Activated CD4-positive, alpha-beta memory T cell treated with anti-CD3 and anti-CD28 coated beads, Interleukin-2, amount 10 ng/mL, durations not matched to agents 7 days and 5 days (primary cell): ENCODE measurements around the gene LMF2. TPM values are rescaled to one million over a fixed set of nuclear protein-coding genes. Genes with fewer than 3 reads are reported as not detected.
A peak's percentile ranks its signal among the peaks of the same experiment; 100 is the strongest.

Experiments
- CTCF ChIA-PET: fragments of 350-600 bp; sonication (Branson Sonifier 250); formaldehyde crosslinking; loops from one replicate; lab custom pipeline; 2021; ENCODE audit warnings: antibody characterized with exemption, inconsistent platforms; lab: Charles Lee
- POLR2A ChIA-PET: fragments of 350-600 bp; sonication (Branson Sonifier 250); formaldehyde crosslinking; loops from one replicate; lab custom pipeline; 2021; ENCODE audit warnings: antibody characterized with exemption; lab: Charles Lee
- DNase-seq: peaks from one replicate; pipeline ENCODE4 v3.0.0-alpha.2; 2020
- H3K27ac Mint-ChIP-seq: one replicate; pipeline ENCODE4 v1.8.0; 2021; ENCODE audit warnings: mild to moderate bottlenecking, mixed read lengths
- H3K27me3 Mint-ChIP-seq: one replicate; pipeline ENCODE4 v1.8.0; 2021; ENCODE audit warnings: mixed read lengths
- H3K36me3 Mint-ChIP-seq: one replicate; pipeline ENCODE4 v1.8.0; 2021; ENCODE audit warnings: low read depth, mixed read lengths
- H3K4me1 Mint-ChIP-seq: one replicate; pipeline ENCODE4 v1.8.0; 2021; ENCODE audit warnings: mixed read lengths
- H3K4me3 Mint-ChIP-seq: one replicate; pipeline ENCODE4 v1.8.0; 2021; ENCODE audit warnings: mild to moderate bottlenecking, mixed read lengths
- H3K9me3 Mint-ChIP-seq: one replicate; pipeline ENCODE4 v1.8.0; 2021; ENCODE audit warnings: mixed read lengths
- total RNA-seq, 2 experiments: library from RNA; stranded (reverse); gene quantifications; one replicate each; pipeline ENCODE4 v1.2.3, GENCODE V29; 2021

The LMF2 gene
- total RNA-seq, 2 experiments from 2014 or later: 111 to 114 TPM

DNA sequence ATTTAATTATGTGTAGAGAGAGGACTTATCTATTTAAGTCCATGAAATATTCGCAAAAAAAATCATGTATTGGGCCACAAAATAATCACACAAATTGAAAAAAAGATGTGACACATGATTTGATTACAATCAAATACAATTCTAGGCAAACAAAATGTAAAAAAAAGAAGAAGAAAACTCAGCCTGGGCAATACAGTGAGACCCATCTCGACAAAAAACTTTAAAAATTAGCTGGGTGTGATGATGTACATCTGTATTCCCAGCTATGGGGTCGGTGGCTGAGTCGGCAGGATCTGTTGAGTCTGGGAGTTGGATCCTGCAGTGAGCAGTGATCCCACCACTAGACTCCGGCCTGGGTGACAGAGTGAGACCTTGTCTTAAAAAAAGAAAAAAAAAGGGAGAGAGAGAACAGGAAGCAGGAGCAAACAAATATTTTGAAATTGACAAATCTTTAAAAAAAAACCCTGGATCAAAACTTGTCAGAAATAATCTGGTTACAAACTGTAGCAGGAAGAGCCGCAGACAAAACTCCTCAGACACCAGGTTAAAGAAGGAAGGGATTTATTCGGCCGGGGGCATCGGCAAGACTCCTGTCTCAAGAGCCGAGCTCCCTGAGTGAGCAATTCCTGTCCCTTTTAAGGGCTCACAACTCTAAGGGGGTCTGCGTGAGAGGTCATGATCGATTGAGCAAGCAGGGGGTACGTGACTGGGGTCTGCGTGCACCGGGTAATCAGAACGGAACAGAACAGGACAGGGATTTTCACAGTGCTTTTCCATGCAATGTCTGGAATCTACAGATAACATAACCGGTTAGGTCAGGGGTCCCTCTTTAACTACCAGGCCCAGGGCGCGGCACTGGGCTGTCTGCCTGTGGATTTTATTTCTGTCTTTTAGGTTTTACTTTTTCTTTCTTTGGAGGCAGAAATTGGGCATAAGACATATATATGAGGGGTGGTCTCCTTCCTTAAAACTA, 25.6 kb upstream of the LMF2 start:
- no peak for DNase-seq
- no peaks in the 10 kb centered on the region for H3K27me3 Mint-ChIP-seq
- POLR2A ChIA-PET: interaction anchor here (1.1 to 12.1 kb wide), 12 partner anchors 5 to 342 kb away, joined by 3 to 583 read pairs (median 22); partner anchors contain the start of genes CHKB, KLHDC7B, LMF2 and NCAPH2
- no peaks in the 10 kb centered on the region for H3K9me3 Mint-ChIP-seq
- CTCF ChIA-PET: interaction anchor here (0.9 to 3.4 kb wide), 4 partner anchors 7 to 30 kb away, joined by 3 to 27 read pairs (median 6); partner anchors contain the start of genes SCO2 and SYCE3
- H3K4me1 Mint-ChIP-seq: peaks cover 56% of the 10 kb centered on the region
- peak overlapping the region; percentile 98 for H3K27ac Mint-ChIP-seq
- H3K36me3 Mint-ChIP-seq: peaks cover 27% of the 10 kb centered on the region
- H3K4me3 Mint-ChIP-seq: peak overlapping the region; percentile 95

- H3K4me3 Mint-ChIP-seq: peak overlapping the region; percentile 95
- CTCF ChIA-PET: interaction anchor here (0.9 to 2.4 kb wide), 4 partner anchors 9 to 31 kb away, joined by 3 to 7 read pairs (median 4); partner anchors contain the start of gene SYCE3
- H3K36me3 Mint-ChIP-seq: peaks cover 33% of the 10 kb centered on the region
- no peak for DNase-seq
- peaks cover 56% of the 10 kb centered on the region for H3K4me1 Mint-ChIP-seq
- peak overlapping the region; percentile 98 for H3K27ac Mint-ChIP-seq
- POLR2A ChIA-PET: interaction anchor here (0.8 to 12.1 kb wide), 13 partner anchors 6 to 341 kb away, joined by 3 to 583 read pairs (median 10); partner anchors contain the start of genes ADM2, CHKB, KLHDC7B and LMF2
- no peaks in the 10 kb centered on the region for H3K9me3 Mint-ChIP-seq
- no peaks in the 10 kb centered on the region for H3K27me3 Mint-ChIP-seq
Measured at GRCh38 chr22:50531962-50532674, 24.6 kb upstream of the LMF2 start.

DNA sequence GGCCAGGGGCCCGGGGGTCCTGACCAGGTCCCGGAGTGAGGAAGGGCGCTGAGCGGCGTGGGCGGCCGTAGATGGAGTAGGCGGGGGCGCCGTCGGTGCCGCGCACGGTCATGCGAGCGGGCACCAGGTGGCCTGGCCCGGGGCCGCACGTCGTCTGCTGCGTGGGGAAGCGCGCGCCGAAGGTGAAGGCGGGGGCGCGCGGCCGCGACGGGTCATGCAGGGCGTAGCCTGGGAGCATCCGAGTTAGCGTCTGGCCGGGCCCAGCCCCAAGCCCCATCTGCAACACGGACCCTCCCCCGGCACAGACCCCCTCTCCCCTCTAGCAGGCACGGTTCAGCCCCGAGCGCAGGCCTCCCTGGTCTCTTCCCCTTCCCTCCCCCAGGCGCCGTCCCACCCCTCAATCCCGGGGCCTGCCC, 24.1 kb upstream of the LMF2 start:
- Mint-ChIP-seq H3K27me3 (no peaks in the 10 kb centered on the region), H3K27ac (peak overlapping the region; percentile 98), H3K4me3 (peak overlapping the region; percentile 95), H3K36me3 (peaks cover 37% of the 10 kb centered on the region), H3K9me3 (no peaks in the 10 kb centered on the region), H3K4me1 (peaks cover 58% of the 10 kb centered on the region)
- POLR2A ChIA-PET: interaction anchor here (0.8 to 12.1 kb wide), 15 partner anchors 7 to 341 kb away, joined by 3 to 583 read pairs (median 8); partner anchors contain the start of genes ADM2, CHKB, KLHDC7B and LMF2
- CTCF ChIA-PET: interaction anchor here (0.9 to 2.4 kb wide), 4 partner anchors 7 to 31 kb away, joined by 3 to 7 read pairs (median 4); partner anchors contain the start of gene SYCE3
- DNase-seq: peak; percentile 83

DNA sequence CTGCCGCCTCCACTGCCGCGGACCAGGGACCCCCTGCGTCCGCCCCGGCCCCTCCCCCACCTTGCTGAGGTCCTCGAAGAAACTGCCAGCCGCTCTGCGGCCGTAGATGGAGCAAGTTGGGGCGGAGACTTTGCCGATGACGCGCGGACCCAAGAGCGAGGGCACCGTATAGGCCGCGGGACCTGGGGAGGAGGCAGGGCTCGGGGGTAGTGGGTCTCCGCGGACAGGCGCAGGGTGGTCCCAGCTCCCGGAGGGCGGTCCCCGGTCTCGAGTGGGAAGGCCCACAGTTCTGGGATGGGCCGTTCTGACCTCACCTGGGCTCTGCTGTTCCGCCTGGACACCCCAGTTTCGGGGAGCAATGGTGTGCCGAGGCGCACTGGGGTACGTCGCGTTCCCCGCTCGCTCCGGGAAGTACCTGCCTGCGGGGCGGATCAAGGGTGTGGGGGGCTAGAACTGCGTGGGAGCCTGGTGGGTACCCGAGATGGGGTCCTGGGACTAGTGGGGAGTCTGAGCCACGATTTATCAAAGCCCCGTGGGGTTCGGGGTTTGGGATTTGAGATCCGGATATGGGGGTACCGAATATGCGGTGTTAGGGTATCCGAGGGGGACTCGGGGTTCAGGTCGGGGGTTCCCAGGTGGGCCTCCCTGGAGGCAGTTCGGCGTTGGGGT, 23.5 kb upstream of the LMF2 start:
- DNase-seq: peak; percentile 90
- Mint-ChIP-seq H3K9me3 (no peaks in the 10 kb centered on the region), H3K4me3 (peak overlapping the region; percentile 95), H3K27ac (peak overlapping the region; percentile 98), H3K4me1 (peaks cover 53% of the 10 kb centered on the region), H3K27me3 (no peaks in the 10 kb centered on the region), H3K36me3 (peaks cover 37% of the 10 kb centered on the region)
- ChIA-PET CTCF (interaction anchor here (0.9 to 2.4 kb wide), 4 partner anchors 8 to 32 kb away, joined by 3 to 7 read pairs (median 4); partner anchors contain the start of gene SYCE3), POLR2A (interaction anchor here (0.6 to 12.1 kb wide), 12 partner anchors 7 to 340 kb away, joined by 3 to 583 read pairs (median 11); partner anchors contain the start of genes CHKB, KLHDC7B, LMF2 and NCAPH2)

- CTCF ChIA-PET: interaction anchor here (0.9 kb wide), 1 partner anchor 8 kb away, joined by 3 read pairs; no protein-coding TSS in a partner anchor
- POLR2A ChIA-PET: interaction anchor here (0.6 to 12.1 kb wide), 10 partner anchors 8 to 340 kb away, joined by 3 to 583 read pairs (median 20); partner anchors contain the start of genes CHKB, KLHDC7B, LMF2 and NCAPH2
- H3K36me3 Mint-ChIP-seq: peaks cover 37% of the 10 kb centered on the region
Measured at GRCh38 chr22:50530580-50530876, 23.0 kb upstream of the LMF2 start.

DNA sequence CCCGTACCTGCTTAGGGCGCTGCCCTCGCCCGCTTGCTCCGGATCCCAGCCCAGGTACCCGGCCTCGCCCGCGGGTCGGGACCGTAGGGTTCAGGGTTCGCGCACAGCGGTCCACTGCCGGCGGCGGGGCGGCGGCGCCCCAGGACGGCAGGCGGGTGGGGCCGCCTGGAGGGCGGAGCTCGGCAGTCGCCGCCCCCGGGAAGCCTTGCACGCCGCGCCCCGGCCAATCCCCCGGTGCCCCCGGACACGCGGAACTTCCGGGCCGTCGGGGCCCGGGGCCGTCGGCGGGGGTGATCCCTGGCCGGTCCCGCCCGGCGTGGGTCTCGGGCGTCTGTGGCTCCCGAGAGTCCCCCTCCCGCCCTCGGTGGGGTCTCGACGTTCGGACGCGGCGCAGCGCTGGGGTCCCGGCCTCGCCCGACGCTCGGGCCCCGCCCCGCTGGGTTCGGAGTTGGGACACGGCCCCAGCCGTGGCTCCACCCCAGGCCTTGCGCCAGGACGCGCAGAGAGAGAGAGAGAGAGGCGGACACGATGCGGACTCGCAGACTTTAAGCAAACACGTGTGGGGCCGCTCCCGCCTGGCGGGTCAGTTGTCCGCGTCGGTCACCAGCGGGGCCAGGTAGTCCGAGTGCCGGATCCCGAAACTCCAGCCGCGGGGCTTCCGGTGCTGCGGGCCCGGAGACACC, 22.5 kb upstream of the LMF2 start, which contains the start of gene TYMP:
Gene TYMP, minus strand, starts transcription at position 116 of the 683 bp plus-strand sequence. CDS start 303 bp downstream, outside the sequence.
- Mint-ChIP-seq H3K9me3 (no peaks in the 10 kb centered on the region), H3K27ac (peak within 1 kb of the TSS; percentile 98), H3K36me3 (peaks cover 37% of the 10 kb centered on the region), H3K4me3 (peak within 1 kb of the TSS; percentile 95), H3K4me1 (peaks cover 50% of the 10 kb centered on the region), H3K27me3 (no peaks in the 10 kb centered on the region)
- POLR2A ChIA-PET: interaction anchor here (0.7 to 12.1 kb wide), 21 partner anchors 8 to 579 kb away, joined by 3 to 583 read pairs (median 4); partner anchors contain the start of genes ARSA, CHKB, KLHDC7B and LMF2
- DNase-seq: peak; percentile 84
- CTCF ChIA-PET: interaction anchor here (1.0 to 6.0 kb wide), 5 partner anchors 12 to 91 kb away, joined by 4 to 150 read pairs (median 6); partner anchors contain the start of genes KLHDC7B, LMF2, NCAPH2 and SYCE3

More at GRCh38 chr22:50530580-50530876, 23.0 kb upstream of the LMF2 start:
- no peaks in the 10 kb centered on the region for H3K27me3 Mint-ChIP-seq
- no peak for DNase-seq
- no peaks in the 10 kb centered on the region for H3K9me3 Mint-ChIP-seq
- H3K4me3 Mint-ChIP-seq: peak overlapping the region; percentile 95
- peak overlapping the region; percentile 98 for H3K27ac Mint-ChIP-seq
- H3K4me1 Mint-ChIP-seq: peaks cover 51% of the 10 kb centered on the region

GRCh38 chr22:50529416-50529896, 22.0 kb upstream of the LMF2 start:
- POLR2A ChIA-PET: interaction anchor here (0.6 to 12.1 kb wide), 23 partner anchors 9 to 578 kb away, joined by 3 to 583 read pairs (median 4); partner anchors contain the start of genes ARSA, CHKB, KLHDC7B and LMF2

DNA sequence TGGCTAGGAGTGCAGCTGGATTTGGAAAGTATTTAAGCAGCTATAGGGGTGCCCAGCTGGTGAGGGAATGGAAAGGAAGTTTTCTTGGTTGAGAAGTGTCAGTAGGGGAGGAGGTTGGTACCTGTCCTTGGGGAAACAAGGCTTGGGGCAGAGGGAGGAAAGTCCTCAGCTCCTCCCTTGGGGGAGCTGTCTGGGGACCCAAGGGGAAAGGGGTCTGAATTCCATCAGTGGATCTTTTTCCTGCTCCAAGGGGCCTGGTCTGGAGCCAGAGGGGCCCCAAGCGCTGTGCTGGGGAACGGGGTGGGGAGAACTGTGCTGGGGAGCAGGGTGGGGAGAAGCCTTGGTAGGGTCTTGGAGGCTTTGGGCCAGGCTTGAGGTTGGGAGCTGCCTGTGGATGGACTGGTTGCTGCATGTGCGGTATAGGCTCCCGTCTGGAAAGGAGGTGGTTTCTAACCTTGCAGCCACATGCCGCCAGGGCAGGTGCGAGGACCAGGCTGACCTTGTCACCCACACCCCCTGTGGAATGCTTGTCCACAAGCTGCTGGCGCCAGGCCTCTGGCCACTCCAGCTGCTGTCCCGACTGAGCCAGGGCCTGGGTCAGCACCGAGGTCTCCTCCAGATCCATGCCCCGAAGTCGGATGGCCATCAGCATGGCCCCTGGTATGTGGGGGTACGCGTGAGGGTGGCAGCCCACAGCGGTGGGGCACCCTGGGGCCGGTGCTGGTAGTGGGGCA, 21.3 kb upstream of the LMF2 start:
- H3K27ac Mint-ChIP-seq: peak overlapping the region; percentile 89
- ChIA-PET POLR2A (interaction anchor here (0.6 to 12.1 kb wide), 16 partner anchors 9 to 277 kb away, joined by 3 to 583 read pairs (median 6); partner anchors contain the start of genes CHKB, HDAC10, LMF2 and NCAPH2), CTCF (interaction anchor here (1.4 to 6.0 kb wide), 4 partner anchors 13 to 92 kb away, joined by 4 to 150 read pairs (median 14); partner anchors contain the start of genes KLHDC7B, LMF2, NCAPH2 and SYCE3)
- no peaks in the 10 kb centered on the region for H3K9me3 Mint-ChIP-seq
- H3K36me3 Mint-ChIP-seq: peaks cover 44% of the 10 kb centered on the region
- H3K4me1 Mint-ChIP-seq: peaks cover 49% of the 10 kb centered on the region
- H3K27me3 Mint-ChIP-seq: no peaks in the 10 kb centered on the region
- H3K4me3 Mint-ChIP-seq: peak overlapping the region; percentile 83
- DNase-seq: no peak

More at GRCh38 chr22:50529416-50529896, 22.0 kb upstream of the LMF2 start:
- Mint-ChIP-seq H3K9me3 (no peaks in the 10 kb centered on the region), H3K4me1 (peaks cover 53% of the 10 kb centered on the region), H3K4me3 (peak overlapping the region; percentile 83), H3K36me3 (peaks cover 42% of the 10 kb centered on the region), H3K27ac (peak overlapping the region; percentile 89), H3K27me3 (no peaks in the 10 kb centered on the region)
- no peak for DNase-seq
- CTCF ChIA-PET: interaction anchor here (1.0 to 6.0 kb wide), 5 partner anchors 12 to 92 kb away, joined by 4 to 150 read pairs (median 6); partner anchors contain the start of genes KLHDC7B, LMF2, NCAPH2 and SYCE3

GRCh38 chr22:50527921-50528681, 20.6 kb upstream of the LMF2 start:
- no peaks in the 10 kb centered on the region for H3K9me3 Mint-ChIP-seq
- ChIA-PET CTCF (interaction anchor here (1.1 to 6.0 kb wide), 5 partner anchors 14 to 252 kb away, joined by 3 to 150 read pairs (median 7); partner anchors contain the start of genes KLHDC7B, LMF2 and SYCE3), POLR2A (interaction anchor here (0.8 to 12.1 kb wide), 15 partner anchors 10 to 277 kb away, joined by 3 to 583 read pairs (median 9); partner anchors contain the start of genes CHKB, HDAC10, KLHDC7B and LMF2)
- H3K36me3 Mint-ChIP-seq: peaks cover 49% of the 10 kb centered on the region
- peak overlapping the region; percentile 89 for H3K27ac Mint-ChIP-seq
- H3K4me1 Mint-ChIP-seq: peaks cover 48% of the 10 kb centered on the region
- peak overlapping the region; percentile 83 for H3K4me3 Mint-ChIP-seq
- DNase-seq: no peak
- H3K27me3 Mint-ChIP-seq: no peaks in the 10 kb centered on the region
